Measurements from ENCODE around the gene KCNMA1. TPM values are rescaled to one million over a fixed set of nuclear protein-coding genes. Genes with fewer than 3 reads are reported as not detected.

The KCNMA1 gene
- total RNA-seq, 1 donor, result 77.8 TPM

GRCh38 chr10:77249901-77250459, 387.6 kb downstream of the KCNMA1 start:
- H3K4me2 ChIP-seq (ENCODE audit: insufficient read depth, low read length), result no peak overlapping the region
- TF ChIP-seq, protein P1, sequence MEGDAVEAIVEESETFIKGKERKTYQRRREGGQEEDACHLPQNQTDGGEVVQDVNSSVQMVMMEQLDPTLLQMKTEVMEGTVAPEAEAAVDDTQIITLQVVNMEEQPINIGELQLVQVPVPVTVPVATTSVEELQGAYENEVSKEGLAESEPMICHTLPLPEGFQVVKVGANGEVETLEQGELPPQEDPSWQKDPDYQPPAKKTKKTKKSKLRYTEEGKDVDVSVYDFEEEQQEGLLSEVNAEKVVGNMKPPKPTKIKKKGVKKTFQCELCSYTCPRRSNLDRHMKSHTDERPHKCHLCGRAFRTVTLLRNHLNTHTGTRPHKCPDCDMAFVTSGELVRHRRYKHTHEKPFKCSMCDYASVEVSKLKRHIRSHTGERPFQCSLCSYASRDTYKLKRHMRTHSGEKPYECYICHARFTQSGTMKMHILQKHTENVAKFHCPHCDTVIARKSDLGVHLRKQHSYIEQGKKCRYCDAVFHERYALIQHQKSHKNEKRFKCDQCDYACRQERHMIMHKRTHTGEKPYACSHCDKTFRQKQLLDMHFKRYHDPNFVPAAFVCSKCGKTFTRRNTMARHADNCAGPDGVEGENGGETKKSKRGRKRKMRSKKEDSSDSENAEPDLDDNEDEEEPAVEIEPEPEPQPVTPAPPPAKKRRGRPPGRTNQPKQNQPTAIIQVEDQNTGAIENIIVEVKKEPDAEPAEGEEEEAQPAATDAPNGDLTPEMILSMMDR (IDR thresholded peaks at IDR 0.05; ENCODE audit: extremely low read depth, low read depth, low read length), result no peak
- H3K79me2 ChIP-seq (ENCODE audit: insufficient read depth, low read length), result no peaks in the 10 kb centered on the region
- H3K4me1 ChIP-seq (ENCODE audit: insufficient read depth, low read length), result peaks cover 27% of the 10 kb centered on the region
- no peak overlapping the region for H2AFZ ChIP-seq (ENCODE audit: low read length)
- H3K27ac ChIP-seq (ENCODE audit: low read depth, low read length), result no peak overlapping the region
- no peaks in the 10 kb centered on the region for H3K36me3 ChIP-seq (ENCODE audit: insufficient read depth, low read length)
- H4K20me1 ChIP-seq (ENCODE audit: insufficient read depth, low read length), result no peaks in the 10 kb centered on the region
- DNase-seq (ENCODE audit: insufficient read length, low spot score, missing footprints), result no peak
- no peaks in the 10 kb centered on the region for H3K27me3 ChIP-seq (ENCODE audit: insufficient read depth, low read length)
- no peak overlapping the region for H3K4me3 ChIP-seq (ENCODE audit: insufficient read depth, low read length)
- no peaks in the 10 kb centered on the region for H3K9me3 ChIP-seq (ENCODE audit: low read depth, low read length)

- peak; percentile 6 for DNase-seq (ENCODE audit: insufficient read length, low spot score, missing footprints)
- Histone ChIP-seq H3K36me3 (ENCODE audit: insufficient read depth, low read length) (no peaks in the 10 kb centered on the region), H3K4me1 (ENCODE audit: insufficient read depth, low read length) (peaks cover 22% of the 10 kb centered on the region), H3K9me3 (ENCODE audit: low read depth, low read length) (no peaks in the 10 kb centered on the region), H4K20me1 (ENCODE audit: insufficient read depth, low read length) (no peaks in the 10 kb centered on the region), H2AFZ (ENCODE audit: low read length) (no peak overlapping the region), H3K4me3 (ENCODE audit: insufficient read depth, low read length) (no peak overlapping the region), H3K79me2 (ENCODE audit: insufficient read depth, low read length) (no peaks in the 10 kb centered on the region), H3K27ac (ENCODE audit: low read depth, low read length) (no peak overlapping the region), H3K27me3 (ENCODE audit: insufficient read depth, low read length) (no peaks in the 10 kb centered on the region), H3K4me2 (ENCODE audit: insufficient read depth, low read length) (no peak overlapping the region)
- TF ChIP-seq, protein P1 (IDR thresholded peaks at IDR 0.05; ENCODE audit: extremely low read depth, low read depth, low read length), result no peak
These were observed 389.4 kb downstream of the KCNMA1 start for GRCh38 chr10:77248104-77248790.

DNA sequence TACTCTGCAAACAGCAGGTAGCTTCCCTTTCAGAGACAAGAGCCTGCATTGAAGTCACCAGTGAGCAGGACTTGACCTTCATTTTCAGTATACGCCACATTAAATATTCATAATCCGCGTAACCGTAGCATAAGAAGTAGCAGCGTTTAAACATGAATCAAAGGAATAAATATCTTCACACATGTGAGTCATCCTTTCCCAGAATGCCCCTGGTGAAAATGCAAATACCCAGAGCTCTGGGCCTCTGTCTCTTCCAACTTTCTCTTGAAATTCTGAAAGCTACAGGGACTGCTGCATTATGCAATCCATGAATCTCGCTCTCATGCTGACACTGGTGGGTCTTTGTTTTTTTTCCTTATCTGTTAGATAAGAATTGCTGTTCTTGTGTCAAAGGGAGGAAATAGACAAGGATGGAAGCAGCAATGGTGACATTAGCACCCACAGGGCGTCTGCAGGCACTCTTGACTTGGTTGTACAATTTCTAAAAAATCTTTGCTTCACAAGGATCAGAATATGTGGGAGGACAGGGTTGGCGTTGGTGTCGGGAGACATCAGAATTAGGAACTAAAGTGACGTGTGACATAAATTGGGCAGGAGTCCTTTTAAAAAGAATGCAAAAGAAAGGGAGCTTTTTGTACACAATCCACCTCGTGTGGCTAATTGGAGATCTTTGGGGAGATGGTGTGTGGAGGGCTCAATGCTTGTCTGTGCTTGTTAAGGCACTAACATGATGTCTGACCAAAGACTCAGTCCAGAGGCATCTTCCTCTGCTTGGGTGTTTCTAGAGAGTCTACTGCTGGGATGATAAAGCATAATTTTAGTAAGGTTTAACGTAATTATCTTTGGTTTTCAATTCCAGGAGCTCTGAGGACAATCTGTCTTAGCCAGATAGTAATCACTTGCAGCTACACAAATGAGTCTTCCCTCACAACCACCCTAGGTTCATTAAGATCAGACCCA, 390.3 kb downstream of the KCNMA1 start:
- TF ChIP-seq, protein P1 (IDR thresholded peaks at IDR 0.05; ENCODE audit: extremely low read depth, low read depth, low read length), result no peak

More for the DNA sequence above, 390.3 kb downstream of the KCNMA1 start:
- Histone ChIP-seq H3K79me2 (ENCODE audit: insufficient read depth, low read length) (no peaks in the 10 kb centered on the region), H3K27me3 (ENCODE audit: insufficient read depth, low read length) (no peaks in the 10 kb centered on the region), H3K27ac (ENCODE audit: low read depth, low read length) (no peak overlapping the region), H3K4me3 (ENCODE audit: insufficient read depth, low read length) (no peak overlapping the region), H3K4me2 (ENCODE audit: insufficient read depth, low read length) (peak overlapping the region; percentile 45), H3K9me3 (ENCODE audit: low read depth, low read length) (no peaks in the 10 kb centered on the region), H2AFZ (ENCODE audit: low read length) (no peak overlapping the region), H3K4me1 (ENCODE audit: insufficient read depth, low read length) (peaks cover 32% of the 10 kb centered on the region), H3K36me3 (ENCODE audit: insufficient read depth, low read length) (no peaks in the 10 kb centered on the region), H4K20me1 (ENCODE audit: insufficient read depth, low read length) (no peaks in the 10 kb centered on the region)
- peak; percentile 17 for DNase-seq (ENCODE audit: insufficient read length, low spot score, missing footprints)

Measured in osteoblast (primary cell).